AG08395 (cell line): ENCODE results near the gene SHC4.
"Not testable (repeated sequence)": the region's sequence is repeated elsewhere in the genome, so short reads cannot be mapped to it uniquely, and the experiment has no call there.

Experiments used
- DNase-seq: peaks from one replicate; pipeline ENCODE4 v3.0.0; 2012; ENCODE audit warnings: mixed read lengths, low spot score

Gene SHC4

DNA sequence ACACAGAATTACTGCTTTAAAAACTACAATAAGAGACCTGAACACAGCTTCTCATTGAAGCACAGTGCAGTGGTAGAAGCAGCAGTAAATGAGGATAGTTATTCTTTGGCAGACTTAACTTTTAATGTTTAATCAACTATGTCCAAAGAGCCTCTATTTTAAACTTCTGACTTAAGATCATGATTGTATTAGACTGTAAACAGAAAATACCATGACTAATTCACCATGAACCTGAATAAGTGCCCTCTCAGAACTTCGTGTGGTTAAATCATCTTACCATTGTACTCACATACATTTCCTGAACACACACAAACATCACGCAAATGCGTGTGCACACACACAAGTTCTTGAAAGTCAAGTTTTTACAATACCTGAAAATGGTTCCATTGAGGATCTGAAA is 166.8 kb downstream of the SHC4 start:
- no peak for DNase-seq

DNA sequence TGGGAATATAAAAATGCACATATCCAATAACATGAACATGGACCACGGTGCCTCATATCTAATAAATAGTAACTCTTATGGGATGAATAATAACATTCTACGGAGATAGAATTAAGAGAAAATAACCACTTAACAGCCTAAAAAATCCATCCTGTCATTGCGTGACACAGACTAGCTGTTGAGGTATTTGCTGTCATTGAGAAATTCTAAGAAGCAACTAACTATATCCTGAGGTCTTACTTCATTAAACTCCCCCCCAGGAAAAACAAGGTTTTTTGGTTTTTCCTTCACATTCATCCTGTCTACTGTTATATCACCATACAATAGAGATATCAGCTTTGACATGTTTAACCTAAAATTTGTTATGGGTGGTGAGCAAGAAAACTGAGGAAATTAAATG is 167.2 kb downstream of the SHC4 start:
- no peak for DNase-seq

DNA sequence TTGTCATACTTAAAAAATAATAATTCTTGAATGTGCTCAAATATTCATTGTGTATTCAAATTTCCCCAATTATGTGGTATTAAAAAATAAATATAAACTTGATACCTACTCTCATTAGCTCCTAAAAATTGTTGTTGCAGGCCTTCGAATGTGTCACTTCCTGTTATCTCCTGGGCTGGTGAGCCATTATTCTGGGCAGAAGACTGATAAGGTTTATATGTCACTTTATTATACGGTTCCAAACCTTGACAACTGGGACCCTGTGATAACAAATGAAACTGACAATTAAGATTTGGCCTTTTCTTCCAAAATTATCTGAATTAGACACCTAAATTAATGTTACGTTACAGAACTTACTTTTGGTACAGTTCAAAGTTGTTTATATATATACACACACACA is 167.8 kb downstream of the SHC4 start:
- DNase-seq, result no peak

DNA sequence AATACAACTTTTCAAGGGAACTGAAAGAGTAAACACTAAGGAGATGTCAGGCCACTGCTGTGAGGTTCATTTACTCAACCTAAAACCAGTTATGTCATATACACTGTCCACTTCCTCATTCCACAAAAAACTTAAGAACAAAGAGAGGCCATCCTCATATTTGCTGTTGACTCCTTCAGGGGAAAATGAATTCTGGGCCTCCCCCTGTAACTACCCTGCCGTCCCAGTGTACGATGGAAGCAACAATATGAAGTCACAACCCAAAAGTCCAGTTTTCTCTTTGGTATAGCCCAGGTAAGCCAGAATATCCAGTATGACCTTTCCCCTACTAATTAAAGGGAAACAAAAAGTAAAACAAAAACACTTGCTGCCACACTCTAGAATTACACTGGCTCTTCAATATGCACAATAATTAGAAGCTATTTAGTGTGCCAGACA is 169.0 kb downstream of the SHC4 start:
- DNase-seq, result no peak

DNA sequence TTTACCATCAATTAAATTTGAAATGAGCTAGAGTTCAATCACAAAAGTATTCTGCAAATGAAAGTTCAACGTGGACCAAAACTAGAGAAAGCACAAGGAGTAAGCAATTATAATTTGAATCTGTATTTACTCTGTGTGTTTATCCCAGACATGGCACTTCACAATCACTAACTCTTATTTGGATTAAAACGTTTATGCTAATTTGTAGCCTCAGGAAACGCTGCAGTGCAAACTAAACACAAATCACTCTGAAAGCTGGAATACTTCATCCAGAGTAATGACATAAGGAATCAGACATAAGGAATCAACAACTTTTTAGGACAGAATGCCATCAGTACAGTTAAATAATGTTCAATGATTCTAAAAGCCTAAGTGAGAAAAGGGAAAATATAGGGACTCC is 171.3 kb downstream of the SHC4 start:
- no peak for DNase-seq

DNA sequence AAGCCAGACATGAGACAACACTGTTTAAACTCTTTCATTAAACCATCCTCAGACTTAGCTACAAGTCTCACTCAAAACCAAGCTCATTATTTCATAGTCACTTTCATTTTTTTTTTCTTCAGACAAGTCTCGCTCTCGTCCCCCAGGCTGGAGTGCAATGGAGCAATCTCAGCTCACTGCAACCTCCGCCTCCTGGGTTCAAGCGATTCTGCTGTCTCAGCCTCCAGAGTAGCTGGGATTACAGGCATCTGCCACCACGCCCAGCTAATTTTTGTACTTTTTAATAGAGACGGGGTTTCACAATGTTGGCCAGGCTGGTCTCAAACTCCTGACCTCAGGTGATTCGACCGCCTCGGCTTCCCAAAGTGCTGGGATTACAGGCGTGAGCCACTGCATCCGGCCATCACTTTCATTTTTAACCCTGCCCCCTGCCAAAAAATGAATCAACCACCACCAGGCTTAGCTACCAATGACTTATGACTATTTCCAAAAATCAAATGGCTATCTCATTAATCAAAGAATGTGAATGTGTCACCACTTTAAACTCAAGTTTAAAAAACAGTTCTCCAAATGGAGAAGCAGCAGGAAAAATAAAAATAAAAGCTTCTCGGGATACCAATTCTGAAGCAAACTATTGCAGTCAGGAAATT is 173.1 kb downstream of the SHC4 start:
- not testable (repeated sequence) for DNase-seq

DNA sequence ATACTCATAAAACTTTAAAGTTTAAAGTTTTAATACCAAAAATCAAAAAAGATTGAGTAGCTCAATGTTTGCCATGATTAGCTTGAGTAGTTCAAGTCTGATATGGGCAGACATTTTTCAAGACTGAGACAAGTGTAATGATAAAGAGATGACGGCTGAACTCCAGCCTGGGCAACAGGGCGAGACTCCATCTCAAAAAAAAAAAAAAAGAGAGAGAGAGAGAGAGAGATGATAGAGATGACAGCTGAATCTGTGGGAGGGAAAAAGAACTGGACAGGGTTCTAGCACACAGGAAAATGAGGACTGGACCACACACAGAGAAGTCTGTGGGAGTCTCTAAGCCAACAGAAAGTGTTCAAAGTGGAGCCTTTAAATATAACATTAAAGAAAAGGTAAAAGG is 178.0 kb downstream of the SHC4 start:
- DNase-seq, result no peak

DNA sequence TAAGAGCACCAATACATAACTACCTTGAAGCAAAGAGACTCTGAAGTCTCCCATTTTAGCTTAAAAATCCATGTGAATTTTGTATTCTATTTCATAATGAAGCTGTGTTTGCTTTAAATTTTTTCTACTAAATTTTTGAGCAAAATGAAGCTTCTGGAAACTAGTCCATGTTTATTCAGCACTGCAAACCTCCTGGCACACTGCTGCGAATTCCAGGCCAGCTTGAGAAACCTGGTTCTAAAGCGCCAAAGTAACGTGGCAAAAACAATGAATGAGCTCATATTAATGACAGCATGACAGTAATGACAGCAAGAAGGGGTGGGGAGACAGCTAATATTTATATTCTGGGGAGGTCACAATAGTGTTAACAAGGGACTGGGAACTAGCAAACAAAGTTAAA is 178.5 kb downstream of the SHC4 start:
- DNase-seq, result no peak

DNA sequence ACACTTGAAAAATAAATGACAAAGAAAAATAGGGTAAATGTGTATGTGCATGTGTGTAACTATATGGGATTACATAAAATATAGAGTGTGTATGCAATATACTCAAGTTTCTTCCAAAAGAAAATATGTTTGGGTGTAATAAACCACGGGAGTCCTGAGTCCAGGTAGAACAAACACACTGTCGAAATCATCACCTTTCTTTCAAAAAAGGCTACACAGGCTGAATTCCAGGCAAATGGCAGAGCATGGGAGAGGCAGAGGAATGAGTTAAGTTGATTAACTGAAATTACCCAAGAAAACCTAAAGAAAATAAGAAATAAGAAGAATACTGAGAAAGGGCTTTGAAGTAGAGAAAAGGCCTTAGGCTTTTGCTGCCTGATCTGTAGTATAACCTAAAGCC is 179.0 kb downstream of the SHC4 start:
- no peak for DNase-seq

DNA sequence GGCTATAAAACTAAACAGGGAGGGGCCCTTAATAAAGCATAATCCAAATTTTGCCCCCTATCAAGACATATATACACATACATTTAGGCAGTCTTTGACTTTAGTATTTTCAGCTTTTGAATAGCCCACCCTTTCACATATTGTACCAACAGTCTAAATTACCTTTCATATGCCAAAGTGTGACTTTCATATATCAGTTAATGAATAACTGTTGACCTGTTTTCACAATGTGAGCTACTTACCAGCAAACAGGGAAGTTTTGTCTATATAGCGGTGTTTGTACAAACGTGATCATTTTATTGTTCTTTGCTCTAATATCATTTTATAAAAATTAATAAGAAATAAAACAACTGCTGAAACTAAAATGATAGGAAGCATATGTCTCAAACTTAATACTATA is 180.8 kb downstream of the SHC4 start:
- DNase-seq, result no peak

DNA sequence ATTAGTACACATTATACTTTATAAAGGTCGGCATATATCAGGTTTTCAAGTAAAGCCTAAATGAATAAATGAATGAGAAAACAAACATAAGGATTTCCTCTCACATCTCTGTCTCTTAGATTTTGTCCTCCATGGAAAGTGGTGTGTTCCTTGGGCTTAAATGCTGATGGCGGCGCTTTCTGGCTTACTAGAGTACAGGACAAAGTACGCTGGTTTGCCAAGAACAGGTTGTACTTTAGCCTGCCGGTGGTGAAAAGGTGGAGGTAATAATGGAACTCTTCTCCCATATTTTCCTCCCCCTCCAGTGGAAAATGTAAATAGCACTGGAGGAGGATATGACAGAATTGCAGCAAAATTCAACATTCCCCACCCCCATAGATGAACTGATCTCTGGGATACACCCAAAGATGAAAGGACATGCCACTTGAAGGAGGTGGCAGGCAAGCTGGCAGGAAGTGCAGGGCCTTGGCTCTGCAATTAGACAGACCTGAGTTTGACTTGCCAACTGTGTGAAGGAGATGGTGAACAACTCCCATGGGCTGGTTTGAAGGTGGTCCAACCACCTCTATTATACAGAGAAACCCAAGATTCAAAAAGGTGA is 182.1 kb downstream of the SHC4 start:
- no peak for DNase-seq

DNA sequence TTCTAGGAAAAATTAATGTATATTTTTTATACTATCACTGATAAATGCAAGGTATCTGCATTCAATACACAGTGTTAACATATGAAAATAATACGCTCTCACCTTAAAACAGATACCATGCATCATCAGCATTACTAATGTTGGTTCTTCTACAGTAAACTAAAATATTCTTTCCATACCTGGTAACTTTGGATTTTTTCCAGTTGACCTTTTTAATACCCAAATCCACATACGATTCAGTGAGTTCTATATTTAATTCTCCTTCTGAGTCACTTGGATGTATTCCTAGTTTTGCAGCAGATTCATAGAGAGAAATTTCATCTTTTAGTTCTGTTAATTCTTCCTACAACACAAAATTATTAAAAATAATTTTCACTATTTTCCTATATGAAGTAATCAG is 182.7 kb downstream of the SHC4 start:
- DNase-seq, result no peak

DNA sequence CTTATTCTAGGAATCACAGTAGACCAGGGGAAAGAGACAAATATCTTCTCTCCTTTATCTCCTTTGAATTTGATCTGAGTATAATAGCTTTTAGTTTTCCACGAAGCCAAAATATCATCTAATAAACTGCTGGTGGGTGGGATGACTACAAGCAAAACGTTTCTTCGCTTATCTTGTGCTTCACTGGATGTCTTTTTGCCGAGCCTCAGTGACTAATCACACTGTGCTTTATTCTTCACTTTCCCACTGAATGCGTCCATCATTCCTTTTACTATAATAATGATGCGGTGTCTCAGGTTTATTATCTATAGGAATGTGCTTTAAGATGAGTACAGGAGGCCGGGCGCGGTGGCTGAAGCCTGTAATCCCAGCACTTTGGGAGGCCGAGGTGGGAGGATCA is 185.4 kb downstream of the SHC4 start:
- no peak for DNase-seq

DNA sequence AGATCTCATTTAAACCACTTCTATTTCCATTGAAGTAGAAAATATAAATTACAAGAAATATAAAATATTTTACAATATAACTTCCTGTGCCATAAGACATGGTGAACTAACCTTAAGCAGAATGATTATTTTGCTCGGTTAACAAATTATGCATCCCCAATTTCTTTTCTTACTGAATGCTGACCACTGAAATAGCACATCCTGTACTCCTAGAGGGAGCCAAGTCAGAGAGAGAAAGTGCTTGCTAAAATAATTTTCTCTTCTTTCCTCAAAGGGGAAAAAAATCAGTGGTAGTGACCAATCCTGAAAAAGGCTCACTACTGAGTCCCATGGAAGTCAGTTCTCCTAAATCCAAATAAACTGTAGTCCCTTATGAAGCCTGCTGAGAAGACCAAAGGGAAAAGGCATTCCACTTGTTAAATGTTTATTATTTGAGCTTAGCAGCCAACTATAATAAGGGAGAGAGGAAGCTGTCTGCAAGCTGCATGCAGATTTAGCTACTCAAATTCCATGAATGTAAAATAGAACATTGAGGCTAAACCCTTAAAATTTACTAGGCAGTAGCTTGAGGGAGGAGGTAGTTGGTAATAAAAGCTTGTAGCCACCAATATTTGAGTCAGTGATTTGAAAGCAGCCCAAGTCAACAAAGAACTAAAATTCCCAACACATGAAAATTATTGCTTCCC is 185.9 kb downstream of the SHC4 start:
- no peak for DNase-seq

DNA sequence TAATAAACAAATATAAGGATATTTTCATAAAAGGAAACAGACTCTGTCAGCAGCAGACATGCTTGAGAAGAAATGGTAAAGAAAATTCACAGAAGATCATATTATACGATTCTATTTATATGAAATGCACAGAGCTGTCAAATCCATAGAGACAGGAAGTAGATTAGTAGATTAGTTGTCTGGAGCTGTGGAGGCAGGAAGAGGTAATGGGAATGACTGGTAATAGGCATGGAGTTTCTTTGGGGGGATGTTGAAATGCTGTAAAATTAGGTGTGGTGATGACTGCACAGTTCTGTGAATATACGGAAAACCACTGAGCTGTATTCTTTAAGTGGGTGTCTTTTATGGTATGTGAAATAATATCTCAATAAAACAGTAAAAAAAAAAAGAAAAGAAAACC is 188.2 kb downstream of the SHC4 start:
- DNase-seq, result no peak

DNA sequence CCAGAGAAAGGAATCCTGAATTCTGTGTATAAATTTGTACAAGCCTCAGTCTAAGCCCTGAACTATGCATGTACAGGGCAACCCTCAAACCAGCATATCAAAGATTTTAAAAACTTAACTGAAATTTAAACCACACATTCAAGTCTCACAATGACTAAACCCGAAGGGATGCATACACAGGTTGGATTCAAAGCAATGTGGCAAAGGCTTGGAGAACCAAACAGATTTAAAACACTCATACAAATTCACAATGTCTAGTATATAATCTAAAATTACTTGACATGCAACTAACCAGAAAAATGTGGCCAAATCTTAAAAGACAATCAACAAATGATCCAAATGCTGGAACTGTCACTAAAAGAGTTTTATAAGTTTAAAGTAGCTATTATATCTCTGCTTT is 189.2 kb downstream of the SHC4 start:
- DNase-seq, result no peak
